ENCODE data around the gene SUMO4.

SUMO4 gene
- total RNA-seq, result 2.3 to 5.5 reads per million in 2 experiments

- no peak for DNase-seq (ENCODE audit: low read depth)
Observed at GRCh38 chr6:149400050-149400449, at the start of gene SUMO4. Gene SUMO4, plus strand, starts transcription at chr6:149400262. Its CDS starts 130 bp downstream, at chr6:149400392.

GRCh38 chr6:149354009-149354408 is 46.1 kb upstream of the SUMO4 start:
- DNase-seq (ENCODE audit: low read depth), result no peak

GRCh38 chr6:149356081-149356750 is 43.8 kb upstream of the SUMO4 start:
- no peak for DNase-seq (ENCODE audit: low read depth)

- no peak for DNase-seq (ENCODE audit: low read depth)
Observed at GRCh38 chr6:149357726-149358538, 42.1 kb upstream of the SUMO4 start.

GRCh38 chr6:149359440-149359839 is 40.6 kb upstream of the SUMO4 start:
- DNase-seq (ENCODE audit: low read depth), result no peak

- no peak for DNase-seq (ENCODE audit: low read depth)
Observed at GRCh38 chr6:149360536-149360935, 39.5 kb upstream of the SUMO4 start.

- DNase-seq (ENCODE audit: low read depth), result no peak
Observed at GRCh38 chr6:149362289-149362688, 37.8 kb upstream of the SUMO4 start.

- DNase-seq (ENCODE audit: low read depth), result no peak
Observed at GRCh38 chr6:149363154-149363553, 36.9 kb upstream of the SUMO4 start.

- no peak for DNase-seq (ENCODE audit: low read depth)
Observed at GRCh38 chr6:149364557-149364956, 35.5 kb upstream of the SUMO4 start.

- no peak for DNase-seq (ENCODE audit: low read depth)
Observed at GRCh38 chr6:149365197-149365596, 34.9 kb upstream of the SUMO4 start.

GRCh38 chr6:149366267-149366921 is 33.7 kb upstream of the SUMO4 start:
- DNase-seq (ENCODE audit: low read depth), result no peak

GRCh38 chr6:149368065-149368464 is 32.0 kb upstream of the SUMO4 start:
- no peak for DNase-seq (ENCODE audit: low read depth)

GRCh38 chr6:149371154-149371553 is 28.9 kb upstream of the SUMO4 start:
- no peak for DNase-seq (ENCODE audit: low read depth)

GRCh38 chr6:149372062-149372461 is 28.0 kb upstream of the SUMO4 start:
- DNase-seq (ENCODE audit: low read depth), result no peak

- no peak for DNase-seq (ENCODE audit: low read depth)
Observed at GRCh38 chr6:149373511-149373910, 26.6 kb upstream of the SUMO4 start.

- no peak for DNase-seq (ENCODE audit: low read depth)
Observed at GRCh38 chr6:149379977-149380376, 20.1 kb upstream of the SUMO4 start.

- DNase-seq (ENCODE audit: low read depth), result no peak
Observed at GRCh38 chr6:149380523-149380922, 19.5 kb upstream of the SUMO4 start.

GRCh38 chr6:149383371-149383770 is 16.7 kb upstream of the SUMO4 start:
- DNase-seq (ENCODE audit: low read depth), result no peak

- no peak for DNase-seq (ENCODE audit: low read depth)
Observed at GRCh38 chr6:149384464-149384863, 15.6 kb upstream of the SUMO4 start.

- no peak for DNase-seq (ENCODE audit: low read depth)
Observed at GRCh38 chr6:149385998-149386646, 13.9 kb upstream of the SUMO4 start.

- DNase-seq (ENCODE audit: low read depth), result no peak
Observed at GRCh38 chr6:149387779-149388512, 12.1 kb upstream of the SUMO4 start.
